Thoracic aorta (tissue), 2 donors: ENCODE measurements around the gene LSM10. TPM values are rescaled to one million over a fixed set of nuclear protein-coding genes. Genes with fewer than 3 reads are reported as not detected.

Experiments used
- ATAC-seq: fragments of 150-250 bp; one replicate; pipeline ENCODE4 v1.8.0; 2017; ENCODE audit warnings: low read depth; ENCODE audit not compliant: insufficient number of reproducible peaks, low FRiP score
- DNase-seq: peaks from one replicate; pipeline ENCODE4 v3.0.0-alpha.2; 2020; ENCODE audit warnings: low spot score
- H3K27ac ChIP-seq, 2 donors: fragments of 200-600 bp; sonication (generic); 1 replicate in 1 of 2; 2 replicates in 1 of 2; pipeline ENCODE4 v1.5.1; 2016; ENCODE audit warnings: mild to moderate bottlenecking in 2 of 2, moderate library complexity in 2 of 2
- H3K27me3 ChIP-seq: fragments of 200-600 bp; sonication (generic); replicated peaks from 2 replicates; pipeline ENCODE4 v1.6.0; 2016; ENCODE audit warnings: mild to moderate bottlenecking; ENCODE audit not compliant: insufficient read depth
- H3K36me3 ChIP-seq: fragments of 200-600 bp; sonication (generic); one replicate; pipeline ENCODE4 v1.5.1; 2016
- H3K4me1 ChIP-seq, 2 donors: fragments of 200-600 bp; sonication (generic); 1 replicate in 1 of 2; 2 replicates in 1 of 2; pipeline versions ENCODE4 v1.5.1 to v1.6.0; 2016; ENCODE audit warnings: low read depth in 2 of 2, mild to moderate bottlenecking in 1 of 2; ENCODE audit not compliant: control insufficient read depth in 1 of 2
- H3K4me3 ChIP-seq: fragments of 200-600 bp; sonication (generic); 2 replicates; pipeline ENCODE4 v1.5.1; 2016; ENCODE audit warnings: mild to moderate bottlenecking
- H3K9me3 ChIP-seq: fragments of 200-600 bp; sonication (generic); 2 replicates; pipeline ENCODE4 v1.5.1; 2016
- total RNA-seq, 2 donors: library from RNA; depleted of rRNA; stranded (reverse); fragments of >200 nt; gene quantifications; one replicate each; pipeline versions ENCODE4 v1.1.0 to v1.2.3, GENCODE V29; 2016
- TF ChIP-seq, protein P1 (sequence below): fragments of 200-600 bp; sonication (generic); IDR thresholded peaks from one replicate; pipeline ENCODE4 v1.5.1; 2019; ENCODE audit warnings: antibody characterized with exemption

The LSM10 gene
- total RNA-seq, 2 donors from 2014 or later, result 14.4 to 34.4 TPM

DNA sequence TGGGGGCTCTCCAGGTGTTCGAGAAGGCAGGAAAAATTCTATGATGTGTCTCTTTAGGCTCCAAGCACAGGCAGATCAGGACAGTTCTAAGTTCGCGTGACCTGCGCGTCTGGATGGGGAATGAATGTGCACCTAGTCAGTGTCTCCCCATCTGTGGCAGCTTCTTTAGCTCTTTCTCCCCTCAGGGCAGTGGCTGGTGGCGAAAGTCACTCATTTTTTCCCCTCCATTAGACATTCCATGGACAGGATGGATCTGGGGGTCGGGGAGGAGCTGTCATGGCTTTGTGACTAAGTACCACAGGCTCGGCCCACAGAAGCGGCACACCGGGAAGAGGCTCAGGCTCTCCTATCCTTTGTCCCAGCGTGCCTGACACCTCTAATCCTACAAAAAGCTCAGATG, 43.2 kb downstream of the LSM10 start:
- peaks cover 34 to 46% of the 10 kb centered on the region in 2 donors for H3K4me1 ChIP-seq
- DNase-seq (no peak), ATAC-seq (no peak)
- no peak overlapping the region for H3K4me3 ChIP-seq
- H3K36me3 ChIP-seq, result peaks cover 33% of the 10 kb centered on the region
- H3K9me3 ChIP-seq, result no peaks in the 10 kb centered on the region
- H3K27ac ChIP-seq, result peak overlapping the region; percentile 80 to 89
- no peaks in the 10 kb centered on the region for H3K27me3 ChIP-seq
- TF ChIP-seq, protein P1, sequence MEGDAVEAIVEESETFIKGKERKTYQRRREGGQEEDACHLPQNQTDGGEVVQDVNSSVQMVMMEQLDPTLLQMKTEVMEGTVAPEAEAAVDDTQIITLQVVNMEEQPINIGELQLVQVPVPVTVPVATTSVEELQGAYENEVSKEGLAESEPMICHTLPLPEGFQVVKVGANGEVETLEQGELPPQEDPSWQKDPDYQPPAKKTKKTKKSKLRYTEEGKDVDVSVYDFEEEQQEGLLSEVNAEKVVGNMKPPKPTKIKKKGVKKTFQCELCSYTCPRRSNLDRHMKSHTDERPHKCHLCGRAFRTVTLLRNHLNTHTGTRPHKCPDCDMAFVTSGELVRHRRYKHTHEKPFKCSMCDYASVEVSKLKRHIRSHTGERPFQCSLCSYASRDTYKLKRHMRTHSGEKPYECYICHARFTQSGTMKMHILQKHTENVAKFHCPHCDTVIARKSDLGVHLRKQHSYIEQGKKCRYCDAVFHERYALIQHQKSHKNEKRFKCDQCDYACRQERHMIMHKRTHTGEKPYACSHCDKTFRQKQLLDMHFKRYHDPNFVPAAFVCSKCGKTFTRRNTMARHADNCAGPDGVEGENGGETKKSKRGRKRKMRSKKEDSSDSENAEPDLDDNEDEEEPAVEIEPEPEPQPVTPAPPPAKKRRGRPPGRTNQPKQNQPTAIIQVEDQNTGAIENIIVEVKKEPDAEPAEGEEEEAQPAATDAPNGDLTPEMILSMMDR, result no peak

GRCh38 chr1:36352910-36353878, 44.5 kb downstream of the LSM10 start:
- peak overlapping the region; percentile 80 to 89 for H3K27ac ChIP-seq
- no peak for ATAC-seq
- no peaks in the 10 kb centered on the region for H3K27me3 ChIP-seq
- DNase-seq, result no peak
- peaks cover 37 to 49% of the 10 kb centered on the region in 2 donors for H3K4me1 ChIP-seq
- TF ChIP-seq, protein P1, result no peak
- peaks cover 32% of the 10 kb centered on the region for H3K36me3 ChIP-seq
- H3K4me3 ChIP-seq, result no peak overlapping the region
- H3K9me3 ChIP-seq, result no peaks in the 10 kb centered on the region

GRCh38 chr1:36352125-36352909, 45.4 kb downstream of the LSM10 start:
- ATAC-seq, result no peak
- Histone ChIP-seq H3K27me3 (no peaks in the 10 kb centered on the region), H3K36me3 (peaks cover 31% of the 10 kb centered on the region), H3K4me3 (no peak overlapping the region), H3K4me1 (peaks cover 37 to 49% of the 10 kb centered on the region in 2 donors), H3K9me3 (no peaks in the 10 kb centered on the region), H3K27ac (peak overlapping the region; percentile 80 to 89)
- DNase-seq, result no peak
- TF ChIP-seq, protein P1, result no peak

DNA sequence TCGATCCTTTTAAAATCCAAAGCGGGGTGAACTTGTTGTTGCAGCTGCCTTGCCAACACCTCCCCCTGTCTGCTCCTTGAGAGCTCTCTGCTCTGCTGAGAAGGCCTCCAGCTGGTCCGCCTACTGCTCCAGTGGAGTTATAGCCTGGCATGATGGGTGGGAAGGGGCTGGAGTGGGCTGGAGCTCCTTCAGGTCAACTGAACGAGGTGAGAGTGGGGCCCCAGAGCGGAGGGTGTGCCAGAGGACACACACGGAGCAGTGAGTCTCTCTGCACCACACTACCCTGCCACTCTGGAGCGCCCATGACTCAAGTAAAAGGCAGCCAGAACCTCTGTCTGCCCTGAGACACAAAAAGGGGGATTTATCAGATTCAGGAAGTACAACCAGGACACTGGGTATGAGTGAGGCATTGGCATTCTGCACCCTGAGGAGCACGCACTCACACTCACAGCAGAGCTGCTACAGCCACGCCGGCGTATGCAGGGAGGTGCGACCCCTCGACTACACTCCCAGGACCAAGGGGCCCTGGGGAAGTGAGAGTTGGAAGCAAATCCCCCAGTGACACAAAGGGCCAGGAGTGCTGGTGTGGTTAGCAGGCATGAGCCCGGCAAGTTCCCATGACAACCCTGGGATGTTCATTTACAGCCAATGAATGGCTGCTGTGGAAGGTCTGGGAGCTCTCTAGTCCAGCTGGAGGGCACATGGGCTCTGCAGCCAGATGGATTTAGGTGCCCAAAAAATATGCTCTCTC, 46.3 kb downstream of the LSM10 start:
- Histone ChIP-seq H3K36me3 (peaks cover 39% of the 10 kb centered on the region), H3K27me3 (no peaks in the 10 kb centered on the region), H3K4me3 (peak overlapping the region; percentile 41), H3K9me3 (no peaks in the 10 kb centered on the region), H3K4me1 (peaks cover 37 to 49% of the 10 kb centered on the region in 2 donors), H3K27ac (peak overlapping the region; percentile 80 to 89)
- peak; percentile 25 for DNase-seq
- TF ChIP-seq, protein P1, result no peak
- ATAC-seq, result peak; percentile 32
